Measurements from ENCODE around the gene TRIM28.

The TRIM28 gene

DNA sequence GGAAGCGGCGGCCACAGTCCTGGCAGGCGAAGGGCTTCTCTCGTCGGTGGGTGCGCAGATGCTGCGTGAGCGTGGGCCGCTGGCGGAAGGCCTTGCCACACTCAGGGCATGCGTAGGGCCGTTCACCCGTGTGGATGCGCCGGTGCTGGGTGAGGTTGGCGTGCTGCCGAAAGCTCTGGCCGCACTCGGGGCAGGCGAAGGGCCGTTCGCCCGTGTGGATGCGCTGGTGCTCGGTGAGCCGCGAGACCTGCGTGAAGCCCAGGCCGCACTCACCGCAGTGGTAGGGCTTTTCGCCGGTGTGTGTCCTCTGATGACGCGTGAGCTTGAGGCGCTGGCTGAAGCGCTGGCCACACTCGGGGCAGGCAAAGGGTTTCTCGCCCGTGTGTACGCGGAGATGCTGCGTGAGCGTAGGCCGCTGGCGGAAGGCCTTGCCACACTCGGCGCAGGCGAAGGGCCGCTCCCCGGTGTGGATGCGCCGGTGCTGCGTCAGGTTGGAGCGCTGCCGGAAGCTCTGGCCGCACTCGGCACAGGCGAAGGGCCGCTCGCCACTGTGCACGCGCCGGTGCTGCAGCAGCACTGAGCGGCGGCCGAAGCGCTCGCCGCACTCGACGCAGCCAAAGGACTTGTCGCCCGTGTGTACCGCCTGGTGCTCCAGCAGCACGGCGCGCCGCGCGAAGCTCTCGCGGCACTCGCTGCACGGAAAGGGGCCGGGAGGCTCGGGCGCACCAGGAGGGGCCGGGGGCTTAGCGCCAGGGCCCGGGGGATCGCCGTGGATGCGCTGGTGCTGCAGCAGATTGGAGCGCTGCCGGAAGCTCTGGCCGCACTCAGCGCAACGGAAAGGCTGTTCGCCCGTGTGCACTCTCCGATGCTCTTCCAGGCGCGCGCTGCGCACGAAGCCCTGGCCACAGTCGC lies 18.5 kb downstream of the TRIM28 start:
- TF ChIP-seq, protein P1, sequence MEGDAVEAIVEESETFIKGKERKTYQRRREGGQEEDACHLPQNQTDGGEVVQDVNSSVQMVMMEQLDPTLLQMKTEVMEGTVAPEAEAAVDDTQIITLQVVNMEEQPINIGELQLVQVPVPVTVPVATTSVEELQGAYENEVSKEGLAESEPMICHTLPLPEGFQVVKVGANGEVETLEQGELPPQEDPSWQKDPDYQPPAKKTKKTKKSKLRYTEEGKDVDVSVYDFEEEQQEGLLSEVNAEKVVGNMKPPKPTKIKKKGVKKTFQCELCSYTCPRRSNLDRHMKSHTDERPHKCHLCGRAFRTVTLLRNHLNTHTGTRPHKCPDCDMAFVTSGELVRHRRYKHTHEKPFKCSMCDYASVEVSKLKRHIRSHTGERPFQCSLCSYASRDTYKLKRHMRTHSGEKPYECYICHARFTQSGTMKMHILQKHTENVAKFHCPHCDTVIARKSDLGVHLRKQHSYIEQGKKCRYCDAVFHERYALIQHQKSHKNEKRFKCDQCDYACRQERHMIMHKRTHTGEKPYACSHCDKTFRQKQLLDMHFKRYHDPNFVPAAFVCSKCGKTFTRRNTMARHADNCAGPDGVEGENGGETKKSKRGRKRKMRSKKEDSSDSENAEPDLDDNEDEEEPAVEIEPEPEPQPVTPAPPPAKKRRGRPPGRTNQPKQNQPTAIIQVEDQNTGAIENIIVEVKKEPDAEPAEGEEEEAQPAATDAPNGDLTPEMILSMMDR (IDR thresholded peaks at IDR 0.05; ENCODE audit: borderline replicate concordance, insufficient read depth, low read depth, low read length), result no peak
- H3K4me3 ChIP-seq (ENCODE audit: low read depth, low read length), result peak overlapping the region; percentile 64

DNA sequence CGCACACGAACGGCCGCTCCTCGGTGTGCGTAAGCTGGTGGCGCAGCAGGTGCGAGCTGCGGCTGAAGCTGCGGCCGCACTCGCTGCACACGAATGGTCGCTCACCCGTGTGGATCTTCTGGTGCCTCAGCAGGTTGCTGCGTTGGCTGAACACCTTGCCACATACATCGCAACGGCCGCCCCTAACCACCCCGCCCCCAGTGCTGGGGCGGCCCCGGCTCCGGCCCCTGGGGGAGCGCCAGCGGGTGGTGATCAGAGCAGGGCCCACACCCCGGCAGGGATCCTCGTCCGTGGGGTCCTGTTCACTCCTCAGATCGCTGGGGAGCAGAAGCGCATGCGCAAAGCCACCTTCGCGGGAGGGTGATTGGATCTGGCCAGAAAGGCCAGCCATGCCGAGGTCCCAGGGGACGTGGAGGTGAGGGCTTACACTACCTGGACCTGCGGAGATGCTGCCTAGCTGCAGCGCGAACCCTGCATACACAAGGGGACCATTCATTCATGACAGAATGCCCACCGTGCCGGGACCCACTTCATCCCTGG lies 19.2 kb downstream of the TRIM28 start:
- H3K4me3 ChIP-seq (ENCODE audit: low read depth, low read length), result peak overlapping the region; percentile 64
- TF ChIP-seq, protein P1 (IDR thresholded peaks at IDR 0.05; ENCODE audit: borderline replicate concordance, insufficient read depth, low read depth, low read length), result no peak

DNA sequence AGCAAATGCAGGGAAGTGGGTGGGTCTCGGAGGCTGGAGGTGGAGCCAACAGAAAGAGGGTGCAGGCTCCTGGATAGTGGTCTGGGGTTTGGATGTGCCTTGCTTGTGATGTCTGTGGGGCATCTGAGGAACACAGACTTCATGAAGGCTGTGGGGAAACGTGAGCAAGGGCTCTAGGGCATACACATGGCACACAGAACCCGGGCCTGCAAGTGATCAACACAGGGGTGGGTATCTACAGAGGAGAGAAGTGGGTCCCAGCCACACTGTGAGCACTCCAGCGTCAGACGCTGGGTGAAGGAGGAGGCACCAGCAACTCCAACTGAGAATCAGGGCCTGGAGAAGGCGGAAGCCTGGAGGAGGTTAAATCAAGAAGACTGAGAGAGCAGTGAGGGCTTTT lies 20.0 kb downstream of the TRIM28 start:
- H3K4me3 ChIP-seq (ENCODE audit: low read depth, low read length), result no peak overlapping the region
- TF ChIP-seq, protein P1 (IDR thresholded peaks at IDR 0.05; ENCODE audit: borderline replicate concordance, insufficient read depth, low read depth, low read length), result no peak

DNA sequence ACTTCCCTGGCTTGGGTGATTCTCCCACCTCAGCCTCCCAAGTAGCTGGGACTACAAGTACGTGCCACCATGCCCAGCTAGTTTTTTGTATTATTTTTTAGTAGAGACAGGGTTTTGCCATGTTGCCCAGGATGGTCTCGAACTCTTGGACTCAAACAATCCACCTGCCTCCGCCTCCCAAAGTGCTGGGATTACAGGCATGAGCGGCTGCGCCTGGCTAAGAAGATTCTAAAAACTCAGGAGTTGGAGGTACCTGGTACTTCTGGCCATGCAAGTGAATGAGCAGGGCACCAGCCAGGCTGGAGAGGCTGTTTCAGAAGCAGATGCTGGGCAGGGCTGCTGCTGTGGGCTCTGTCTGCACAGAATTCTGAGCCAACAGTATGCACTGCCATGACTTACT lies 23.1 kb downstream of the TRIM28 start:
- TF ChIP-seq, protein P1 (IDR thresholded peaks at IDR 0.05; ENCODE audit: borderline replicate concordance, insufficient read depth, low read depth, low read length), result no peak
- H3K4me3 ChIP-seq (ENCODE audit: low read depth, low read length), result no peak overlapping the region

DNA sequence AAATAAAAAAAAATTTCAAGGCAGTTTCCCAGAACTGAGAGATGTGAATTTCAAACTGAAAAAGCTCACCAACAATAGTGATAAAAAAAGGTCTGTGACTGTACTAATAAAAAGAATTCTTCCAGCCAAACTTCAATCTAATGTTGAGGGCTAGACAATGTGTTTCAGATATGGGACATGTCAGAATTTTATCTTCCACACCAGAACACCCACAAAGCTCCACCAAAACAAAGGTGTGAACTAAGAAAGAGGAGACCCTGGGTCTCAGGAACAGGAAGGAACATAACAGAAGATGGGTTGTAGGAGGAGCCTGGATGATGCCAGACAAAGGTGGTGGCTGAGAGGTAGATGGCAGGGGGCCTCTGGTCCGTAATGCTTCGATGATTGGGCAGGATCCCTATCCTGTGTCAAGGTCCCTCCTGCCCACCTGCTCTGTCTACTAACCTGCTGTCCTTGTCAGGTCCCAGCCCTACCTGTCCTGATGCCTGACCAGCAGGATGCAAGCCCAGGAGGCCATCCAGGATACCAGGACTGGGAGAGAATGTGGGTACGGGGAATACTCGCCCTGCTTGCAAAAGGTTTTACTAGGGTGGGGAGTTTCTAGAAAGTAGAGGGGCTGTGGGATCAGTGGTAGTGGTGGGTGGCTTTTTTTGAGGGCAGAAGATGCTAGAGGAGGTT lies 24.7 kb downstream of the TRIM28 start:
- H3K4me3 ChIP-seq (ENCODE audit: low read depth, low read length), result no peak overlapping the region
- TF ChIP-seq, protein P1 (IDR thresholded peaks at IDR 0.05; ENCODE audit: borderline replicate concordance, insufficient read depth, low read depth, low read length), result no peak

DNA sequence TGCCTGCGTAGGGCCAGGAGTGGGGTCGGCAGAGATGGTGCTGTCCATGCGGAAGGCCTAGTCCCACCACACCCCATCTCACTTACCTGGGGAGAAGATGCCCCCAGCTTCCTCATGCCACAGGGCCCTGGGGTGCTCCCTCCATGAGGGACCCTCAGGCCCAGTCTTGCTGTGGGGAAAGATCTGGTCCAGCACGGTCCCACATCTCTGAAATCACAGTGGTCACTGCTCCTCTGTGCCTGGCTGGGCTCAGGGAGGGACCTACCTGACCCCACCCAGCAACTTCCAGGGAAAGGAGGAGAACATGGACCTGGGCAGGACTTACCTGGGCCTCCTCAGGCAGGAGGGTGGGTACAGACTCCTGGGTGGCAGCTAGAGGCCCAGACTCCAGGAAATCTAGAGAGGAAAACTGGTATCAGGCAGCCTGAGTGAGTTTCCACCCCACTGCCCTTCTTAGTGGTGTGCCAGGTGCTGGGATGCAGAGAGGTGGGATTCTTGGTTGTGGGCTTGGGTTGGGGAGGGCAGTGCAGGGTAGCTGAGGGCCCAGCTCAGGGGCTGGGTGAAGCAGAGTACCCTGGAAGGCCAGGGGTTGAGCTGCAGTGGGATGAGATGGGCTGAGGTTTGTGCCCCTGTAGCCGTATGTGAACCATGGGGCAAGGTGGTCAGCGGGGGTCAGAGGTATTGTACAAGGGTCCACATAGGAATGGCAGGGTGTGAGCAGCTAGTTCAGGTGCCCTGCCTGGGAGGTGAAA lies 25.5 kb downstream of the TRIM28 start:
- TF ChIP-seq, protein P1 (IDR thresholded peaks at IDR 0.05; ENCODE audit: borderline replicate concordance, insufficient read depth, low read depth, low read length), result no peak
- H3K4me3 ChIP-seq (ENCODE audit: low read depth, low read length), result no peak overlapping the region
